HepG2 (cell line): Measurements from ENCODE around the gene FAM24A. TPM values are rescaled to one million over a fixed set of nuclear protein-coding genes. Genes with fewer than 3 reads are reported as not detected.

Experiments
- ATAC-seq: fragments of 200-7000 bp; cut with Tn5 transposase; 3 replicates; pipeline ENCODE4 v1.9.1; 2020; ENCODE audit warnings: mild to moderate bottlenecking, moderate library complexity
- BruUV-seq: library from RNA; stranded (reverse); fragments of 400-500 nt; replicated peaks from 2 replicates; lab custom pipeline; 2021; lab: Mats Ljungman, UMichigan
- CTCF ChIA-PET: fragments of 300-600 bp; formaldehyde crosslinking; extraction: SDS; loops from one replicate; lab custom pipeline; 2021; ENCODE audit warnings: low total read pairs, inconsistent platforms, low intra/inter-chr PET ratio; lab: Yijun Ruan, JAX
- POLR2A ChIA-PET: fragments of 350-600 bp; sonication (Branson Sonifier 250); formaldehyde crosslinking; loops from one replicate; lab custom pipeline; 2020; ENCODE audit warnings: antibody characterized with exemption, inconsistent platforms; lab: Yijun Ruan, JAX
- DNase-seq: peaks from one replicate; pipeline ENCODE4 v3.0.0-alpha.2; 2015; ENCODE audit warnings: low spot score
- FAIRE-seq: peaks from 3 replicates; lab custom pipeline; 2011; peaks lifted over from hg19 to GRCh38; lab: Jason Lieb, UNC
- H2AFZ ChIP-seq: one replicate; pipeline ENCODE4 v1.6.1; 2011; ENCODE audit warnings: low read length, inconsistent platforms
- H3K27ac ChIP-seq: fragments of 300-600 bp; 3 replicates; pipeline ENCODE4 v1.8.0; 2011; ENCODE audit warnings: mixed run types, mild to moderate bottlenecking, mixed read lengths, low read length, inconsistent platforms; ENCODE audit not compliant: insufficient read depth; ENCODE audit errors: extremely low read length
- H3K27me3 ChIP-seq, 2 experiments: fragments of 200-600 bp in 1 of 2; 2 replicates in 1 of 2; 3 replicates in 1 of 2; pipeline versions ENCODE4 v1.6.0 to v1.8.0; 2011; ENCODE audit warnings: low read length in 2 of 2, mild to moderate bottlenecking in 2 of 2, moderate library complexity in 2 of 2, inconsistent platforms in 1 of 2; ENCODE audit not compliant: insufficient read depth in 2 of 2, control insufficient read depth in 1 of 2
- H3K36me3 ChIP-seq, 2 experiments: fragments of 200-600 bp in 1 of 2; replicated peaks in 1 of 2; 2 replicates in 1 of 2; 3 replicates in 1 of 2; pipeline versions ENCODE4 v1.5.1 to v1.8.0; 2011; ENCODE audit warnings: low read length in 2 of 2, inconsistent platforms in 1 of 2; ENCODE audit not compliant: insufficient read depth in 2 of 2, control insufficient read depth in 1 of 2
- H3K4me1 ChIP-seq: 2 replicates; pipeline ENCODE4 v1.5.1; 2012; ENCODE audit warnings: low read length, inconsistent platforms; ENCODE audit not compliant: insufficient read depth
- H3K4me2 ChIP-seq: 2 replicates; pipeline ENCODE4 v1.6.0; 2011; ENCODE audit warnings: low read depth, low read length, inconsistent platforms
- H3K4me3 ChIP-seq, 3 experiments: fragments of 200-600 bp in 1 of 3; sonication (generic), shearing (Covaris generic) in 1 of 3; replicated peaks in 1 of 3; 2 replicates each; pipeline ENCODE4 v1.5.1; 2011 to 2016; ENCODE audit warnings: low read length in 3 of 3, inconsistent platforms in 2 of 3, low read depth in 2 of 3, mild to moderate bottlenecking in 2 of 3, control low read depth in 1 of 3, mixed read lengths in 1 of 3; ENCODE audit not compliant: insufficient read depth in 1 of 3
- H3K79me2 ChIP-seq: one replicate; pipeline ENCODE4 v1.6.1; 2011; ENCODE audit warnings: low read length, inconsistent platforms; ENCODE audit not compliant: insufficient read depth
- H3K9ac ChIP-seq: 2 replicates; pipeline ENCODE4 v1.6.0; 2011; ENCODE audit warnings: mild to moderate bottlenecking, low read depth, low read length, inconsistent platforms; ENCODE audit not compliant: insufficient read depth
- H3K9me3 ChIP-seq: 2 replicates; pipeline ENCODE4 v1.5.1; 2012; ENCODE audit warnings: mild to moderate bottlenecking, low read length
- H4K20me1 ChIP-seq: 2 replicates; pipeline ENCODE4 v1.6.0; 2011; ENCODE audit warnings: inconsistent platforms, mild to moderate bottlenecking, low read length, moderate library complexity; ENCODE audit not compliant: insufficient read depth
- AHR ChIP-seq: IDR thresholded peaks from 2 replicates; pipeline ENCODE4 v1.6.1; 2018; ENCODE audit warnings: missing genetic modification reagents, missing compliant biosample characterization
- BRCA1 ChIP-seq: sonication (generic); formaldehyde crosslinking; IDR thresholded peaks from 2 replicates; pipeline ENCODE4 v1.4.0; 2020; ENCODE audit warnings: missing genetic modification reagents
- EHMT2 ChIP-seq: fragments of 200-600 bp; sonication (generic); IDR thresholded peaks from 2 replicates; pipeline ENCODE4 v1.7.0; 2017; ENCODE audit warnings: antibody characterized with exemption, low read depth, low read length, borderline replicate concordance
- FLYWCH1 ChIP-seq: sonication (generic); formaldehyde crosslinking; IDR thresholded peaks from 2 replicates; pipeline ENCODE4 v1.8.1; 2023; ENCODE audit warnings: mild to moderate bottlenecking, missing genetic modification reagents
- HNF4A ChIP-seq: sonication (generic); formaldehyde crosslinking; IDR thresholded peaks from 2 replicates; pipeline ENCODE4 v1.4.0; 2020; ENCODE audit warnings: missing genetic modification reagents
- NR2F6 ChIP-seq, 2 experiments: IDR thresholded peaks; 2 replicates each; pipeline ENCODE4 v1.6.1; 2016; ENCODE audit warnings: antibody characterized with exemption in 1 of 2, mild to moderate bottlenecking in 1 of 2
- RARA ChIP-seq: IDR thresholded peaks from 2 replicates; pipeline ENCODE4 v1.6.1; 2016; ENCODE audit warnings: missing genetic modification reagents, missing compliant biosample characterization
- ZMYM4 ChIP-seq: sonication (generic); formaldehyde crosslinking; IDR thresholded peaks from 2 replicates; pipeline ENCODE4 v1.8.1; 2023; ENCODE audit warnings: mild to moderate bottlenecking, missing genetic modification reagents
- ZNF136 ChIP-seq: sonication (generic); formaldehyde crosslinking; IDR thresholded peaks from 2 replicates; pipeline ENCODE4 v1.8.1; 2022; ENCODE audit warnings: low read depth, mild to moderate bottlenecking, moderate library complexity, missing genetic modification reagents
- ZNF329 ChIP-seq: sonication (generic); formaldehyde crosslinking; IDR thresholded peaks from 2 replicates; pipeline ENCODE4 v1.9.0; 2021; ENCODE audit warnings: low read depth, mild to moderate bottlenecking, missing genetic modification reagents
- ZNF674 ChIP-seq: sonication (generic); formaldehyde crosslinking; IDR thresholded peaks from 2 replicates; pipeline ENCODE4 v1.5.0; 2020; ENCODE audit warnings: low read depth, mild to moderate bottlenecking, missing genetic modification reagents
- WGBS: methylation state at CpG from one replicate; pipeline ENCODE4 v1.1.6; 2017; ENCODE audit warnings: low lambda C conversion rate; 5-methylcytosine and 5-hydroxymethylcytosine counted together
- in situ Hi-C: cut with HindIII; loops from 2 replicates; pipeline ENCODE4 v1.10.0; 2017; ENCODE audit warnings: low pct_unique_long_range_greater_than_20kb; ENCODE audit not compliant: extremely low pct_ligation_motif_present
- intact Hi-C: fragments of 100-400 bp; cut with micrococcal nuclease; formaldehyde crosslinking; loops from one replicate; pipeline ENCODE4 v1.10.0; 2022; ENCODE audit not compliant: unreplicated experiment
- polyA plus RNA-seq, 8 experiments: library from polyadenylated mRNA; depleted of rRNA in 3 of 8; stranded (reverse) in 7 of 8; unstranded in 1 of 8; fragments of >200 nt; fragmentation: Illumina TruSeq in 4 of 8; extraction: Trizol in 4 of 8; gene quantifications; 2 replicates each; pipeline versions ENCODE4 v1.2.1 to v1.2.3, GENCODE V29; 2011 to 2016; ENCODE audit warnings: low read depth in 4 of 8, missing spikeins in 1 of 8, mixed read lengths in 1 of 8; ENCODE audit not compliant: insufficient read depth in 1 of 8
- total RNA-seq, 5 experiments: library from RNA; depleted of rRNA; stranded (reverse); fragments of >200 nt; fragmentation: Illumina TruSeq; extraction: Trizol; gene quantifications; 2 replicates each; pipeline ENCODE4 v1.2.3, GENCODE V29; 2016; ENCODE audit warnings: low read depth in 1 of 5
- TF ChIP-seq, protein P1 (sequence below): fragments of 450-650 bp; IDR thresholded peaks from 2 replicates; pipeline ENCODE4 v1.6.1; 2016
- TF ChIP-seq, protein P2 (sequence below): IDR thresholded peaks from 2 replicates; pipeline ENCODE4 v1.6.1; 2016; ENCODE audit warnings: missing compliant biosample characterization, missing genetic modification reagents, borderline replicate concordance

The FAM24A gene
- total and polyA plus RNA-seq, 2 of the 13 experiments (the other 11 are each of a cell fraction or from before 2014, with no cell fraction given) = not detected

DNA sequence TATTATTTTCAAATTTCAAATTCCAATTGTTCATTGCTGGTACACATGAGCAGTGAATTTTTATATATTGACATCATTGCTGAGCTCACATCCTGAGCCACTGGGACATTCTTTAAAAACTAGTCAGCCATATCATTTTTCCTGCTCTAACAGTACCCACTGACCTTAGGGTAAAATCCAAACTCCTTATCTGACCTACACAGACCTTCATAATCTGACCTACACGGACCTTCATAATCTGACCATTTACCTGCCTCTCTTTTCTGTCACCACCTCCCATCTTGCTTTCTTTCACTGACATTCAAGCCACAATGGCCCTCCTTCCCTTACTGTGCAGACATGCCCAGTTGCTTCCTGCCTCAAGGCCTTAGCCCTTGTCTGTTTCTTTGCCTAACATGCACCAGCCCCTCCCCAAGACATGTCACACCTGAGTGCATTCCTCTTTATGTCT lies 48.7 kb upstream of the FAM24A start:
- TF ChIP-seq ZNF329 (no peak), FLYWCH1 (CRISPR knock-in tag) (no peak), ZNF136 (no peak)
- DNase-seq = no peak
- POLR2A ChIA-PET = no interaction called here
- H3K79me2 ChIP-seq = peaks cover 4% of the 10 kb centered on the region
- no peak overlapping the region for H3K4me2 ChIP-seq
- intact Hi-C loops (no loop called here), in situ Hi-C loops (no loop called here)
- H3K9ac ChIP-seq = no peak overlapping the region
- CTCF ChIA-PET = no interaction called here
- H2AFZ ChIP-seq = no peak overlapping the region
- no peaks in the 10 kb centered on the region; the same call in 1 of the 2 replicates for H4K20me1 ChIP-seq
- H3K4me1 ChIP-seq = peaks cover 21% of the 10 kb centered on the region
- no peaks in the 10 kb centered on the region for H3K9me3 ChIP-seq
- 35% methylated on average over 1 of the region's 1 CpG for WGBS
- BruUV-seq = no TSS peak
- H3K36me3 ChIP-seq = no peaks in the 10 kb centered on the region
- no peak for ATAC-seq
- H3K27me3 ChIP-seq = no peaks in the 10 kb centered on the region
- no peak overlapping the region for H3K4me3 ChIP-seq
- H3K27ac ChIP-seq = no peak overlapping the region
- no peak for FAIRE-seq

DNA sequence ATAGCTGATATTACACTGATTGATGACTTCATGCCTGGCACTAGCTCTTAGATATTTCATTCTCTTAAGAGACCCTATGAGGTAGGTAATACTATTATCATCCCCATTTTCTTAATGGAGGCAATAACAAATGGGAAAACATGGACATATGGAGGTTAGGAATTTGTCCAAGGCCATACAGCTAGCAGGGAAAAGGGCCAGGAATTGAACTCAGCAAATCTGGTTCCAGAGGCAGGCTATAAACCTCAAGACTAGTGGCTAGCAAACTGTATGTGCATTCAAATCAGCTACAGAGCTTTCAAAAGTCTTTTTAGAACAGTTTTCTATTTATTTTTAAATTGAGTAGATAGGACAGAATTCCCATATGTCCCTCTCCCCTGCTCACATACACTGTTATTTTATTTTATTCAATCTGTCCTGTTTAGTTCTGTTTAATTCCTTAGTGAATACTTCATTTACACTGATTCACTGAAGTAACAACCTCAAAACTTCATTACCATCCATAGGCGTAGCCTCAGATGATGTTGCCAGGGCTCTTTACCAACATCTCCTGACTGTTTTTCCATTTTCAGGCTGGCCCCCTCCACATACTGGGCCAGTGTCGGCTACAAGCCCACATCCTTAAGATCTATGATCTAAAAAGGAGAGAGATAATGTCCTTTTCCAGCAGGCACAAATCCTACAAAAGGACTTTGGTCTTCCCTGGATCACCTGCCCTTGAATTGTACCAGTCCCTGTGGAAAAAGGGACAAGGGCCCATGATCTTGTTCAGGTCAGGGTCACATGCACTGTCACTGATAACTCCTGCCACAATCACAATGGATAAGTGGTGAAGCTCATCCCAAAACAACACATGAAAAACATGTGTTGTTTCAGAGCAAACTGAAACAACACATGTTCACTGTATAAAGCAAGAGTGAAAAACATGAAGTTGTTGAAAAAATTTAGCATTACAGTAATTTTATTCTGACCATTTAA lies 46.9 kb upstream of the FAM24A start:
- no peaks in the 10 kb centered on the region; the same call in 1 of the 2 replicates for H4K20me1 ChIP-seq
- intact Hi-C loops = no loop called here
- FAIRE-seq (no peak), ATAC-seq (no peak), DNase-seq (no peak)
- TF ChIP-seq HNF4A (CRISPR knock-in tag) = peak; percentile 70
- no peak for TF ChIP-seq ZNF674
- no peak for TF ChIP-seq NR2F6 (IDR thresholded peaks at IDR 0.05)
- 0 out of 2 replicates have a peak, but pooled peaks have one; percentile 11 for TF ChIP-seq NR2F6 (CRISPR knock-in tag; IDR thresholded peaks at IDR 0.05)
- TF ChIP-seq RARA (CRISPR knock-in tag) = peak; percentile 38; the same call in 1 of the 2 replicates
- no peak for TF ChIP-seq FLYWCH1 (CRISPR knock-in tag)
- TF ChIP-seq, protein P1, sequence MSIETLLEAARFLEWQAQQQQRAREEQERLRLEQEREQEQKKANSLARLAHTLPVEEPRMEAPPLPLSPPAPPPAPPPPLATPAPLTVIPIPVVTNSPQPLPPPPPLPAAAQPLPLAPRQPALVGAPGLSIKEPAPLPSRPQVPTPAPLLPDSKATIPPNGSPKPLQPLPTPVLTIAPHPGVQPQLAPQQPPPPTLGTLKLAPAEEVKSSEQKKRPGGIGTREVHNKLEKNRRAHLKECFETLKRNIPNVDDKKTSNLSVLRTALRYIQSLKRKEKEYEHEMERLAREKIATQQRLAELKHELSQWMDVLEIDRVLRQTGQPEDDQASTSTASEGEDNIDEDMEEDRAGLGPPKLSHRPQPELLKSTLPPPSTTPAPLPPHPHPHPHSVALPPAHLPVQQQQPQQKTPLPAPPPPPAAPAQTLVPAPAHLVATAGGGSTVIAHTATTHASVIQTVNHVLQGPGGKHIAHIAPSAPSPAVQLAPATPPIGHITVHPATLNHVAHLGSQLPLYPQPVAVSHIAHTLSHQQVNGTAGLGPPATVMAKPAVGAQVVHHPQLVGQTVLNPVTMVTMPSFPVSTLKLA = peak; percentile 53
- no peak for TF ChIP-seq BRCA1 (CRISPR knock-in tag)
- TF ChIP-seq EHMT2 = no peak
- TF ChIP-seq, protein P2, sequence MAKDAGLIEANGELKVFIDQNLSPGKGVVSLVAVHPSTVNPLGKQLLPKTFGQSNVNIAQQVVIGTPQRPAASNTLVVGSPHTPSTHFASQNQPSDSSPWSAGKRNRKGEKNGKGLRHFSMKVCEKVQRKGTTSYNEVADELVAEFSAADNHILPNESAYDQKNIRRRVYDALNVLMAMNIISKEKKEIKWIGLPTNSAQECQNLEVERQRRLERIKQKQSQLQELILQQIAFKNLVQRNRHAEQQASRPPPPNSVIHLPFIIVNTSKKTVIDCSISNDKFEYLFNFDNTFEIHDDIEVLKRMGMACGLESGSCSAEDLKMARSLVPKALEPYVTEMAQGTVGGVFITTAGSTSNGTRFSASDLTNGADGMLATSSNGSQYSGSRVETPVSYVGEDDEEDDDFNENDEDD (CRISPR knock-in tag) = no peak
- TF ChIP-seq ZMYM4 (CRISPR knock-in tag) = peak; percentile 23; the same call in 1 of the 2 replicates
- no peak for TF ChIP-seq AHR (CRISPR knock-in tag)
- no peak overlapping the region for H2AFZ ChIP-seq
- H3K27ac ChIP-seq = no peak overlapping the region
- H3K4me1 ChIP-seq = peaks cover 21% of the 10 kb centered on the region
- no peaks in the 10 kb centered on the region for H3K27me3 ChIP-seq
- ChIA-PET POLR2A (no interaction called here), CTCF (no interaction called here)
- no peaks in the 10 kb centered on the region for H3K36me3 ChIP-seq
- WGBS = 59% methylated on average over 2 of the region's 2 CpGs
- in situ Hi-C loops = no loop called here
- no peaks in the 10 kb centered on the region for H3K9me3 ChIP-seq
- peaks cover 4% of the 10 kb centered on the region for H3K79me2 ChIP-seq
- H3K4me3 ChIP-seq = no peak overlapping the region
- H3K9ac ChIP-seq = no peak overlapping the region
- no TSS peak for BruUV-seq
- no peak overlapping the region for H3K4me2 ChIP-seq
